ENCODE results near the gene ZMYM1. TPM values are rescaled to one million over a fixed set of nuclear protein-coding genes. Genes with fewer than 3 reads are reported as not detected.

The ZMYM1 gene
- total and polyA plus RNA-seq, 2 experiments from 2014 or later = 37.4 to 51.0 TPM

DNA sequence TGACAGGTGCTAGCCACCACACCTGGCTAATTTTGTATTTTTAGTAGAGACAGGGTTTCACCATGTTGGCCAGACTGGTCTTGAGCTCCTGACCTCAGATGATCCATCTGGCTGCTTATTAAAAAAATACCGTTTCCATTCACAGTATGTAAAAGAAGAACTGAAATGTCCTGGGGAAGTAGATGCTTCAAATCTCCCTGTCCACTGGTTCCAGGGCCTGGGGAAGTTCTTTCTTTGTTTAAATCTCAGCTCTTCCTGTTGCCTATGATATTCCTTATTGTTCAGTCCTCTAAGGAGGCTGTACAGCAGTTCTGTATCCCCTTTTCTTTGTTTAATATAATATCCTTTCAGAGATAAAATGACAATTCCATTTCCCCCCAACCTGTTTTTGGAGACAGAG, 47.4 kb downstream of the ZMYM1 start:
- H3K4me1 Mint-ChIP-seq = no peaks in the 10 kb centered on the region

DNA sequence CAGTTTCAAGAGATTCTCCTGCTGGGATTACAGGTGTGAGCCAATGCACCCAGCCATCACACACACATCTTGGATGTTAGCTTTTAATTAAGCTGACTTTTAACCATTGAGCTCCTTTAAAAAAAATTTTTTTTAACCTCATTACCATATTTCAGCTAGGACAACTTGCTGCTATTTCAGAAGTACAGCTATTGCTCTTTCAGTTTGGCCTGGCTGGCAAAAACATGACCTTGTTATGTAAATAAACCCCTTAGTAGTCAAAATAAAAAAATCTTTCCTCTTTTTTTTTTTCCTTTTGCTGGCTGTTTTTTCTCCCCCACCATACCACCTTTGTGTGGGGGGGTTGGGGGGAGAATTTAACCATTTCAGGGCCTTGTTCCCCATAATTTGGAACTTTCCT, 49.9 kb downstream of the ZMYM1 start:
- Mint-ChIP-seq H3K36me3 (ENCODE audit: low read depth) (peaks cover 8% of the 10 kb centered on the region; the same call in 1 of the 3 replicates), H3K4me3 (no peak overlapping the region), H3K27ac (no peak overlapping the region), H3K4me1 (no peaks in the 10 kb centered on the region), H3K9me3 (peaks cover 43% of the 10 kb centered on the region), H3K27me3 (ENCODE audit: insufficient read depth, low read depth, poor library complexity) (peaks cover 9% of the 10 kb centered on the region)
- no peak overlapping the region for H2AFZ ChIP-seq
- no peaks in the 10 kb centered on the region for H3F3A ChIP-seq (replicated peaks; ENCODE audit: low read depth)
- ATAC-seq = no peak
- H3K4me1 ChIP-seq (ENCODE audit: insufficient read depth) = no peaks in the 10 kb centered on the region
- DNase-seq (ENCODE audit: low spot score) = no peak
- no peaks in the 10 kb centered on the region for H3K27me3 ChIP-seq (ENCODE audit: insufficient read depth)
- H3K4me2 ChIP-seq = no peak overlapping the region
- no peaks in the 10 kb centered on the region for H4K20me1 ChIP-seq (replicated peaks; ENCODE audit: insufficient read depth)
- no peaks in the 10 kb centered on the region for H3K9me2 ChIP-seq (ENCODE audit: insufficient read depth)
- H3K36me3 ChIP-seq (ENCODE audit: insufficient read depth) = peaks cover 6% of the 10 kb centered on the region; the same call in 1 of the 2 replicates
- no peak overlapping the region for H3K4me3 ChIP-seq
- no peak overlapping the region for H3K27ac ChIP-seq (ENCODE audit: low read depth)
- H3K79me2 ChIP-seq (replicated peaks; ENCODE audit: insufficient read depth) = no peaks in the 10 kb centered on the region
- TF ChIP-seq, protein P1, sequence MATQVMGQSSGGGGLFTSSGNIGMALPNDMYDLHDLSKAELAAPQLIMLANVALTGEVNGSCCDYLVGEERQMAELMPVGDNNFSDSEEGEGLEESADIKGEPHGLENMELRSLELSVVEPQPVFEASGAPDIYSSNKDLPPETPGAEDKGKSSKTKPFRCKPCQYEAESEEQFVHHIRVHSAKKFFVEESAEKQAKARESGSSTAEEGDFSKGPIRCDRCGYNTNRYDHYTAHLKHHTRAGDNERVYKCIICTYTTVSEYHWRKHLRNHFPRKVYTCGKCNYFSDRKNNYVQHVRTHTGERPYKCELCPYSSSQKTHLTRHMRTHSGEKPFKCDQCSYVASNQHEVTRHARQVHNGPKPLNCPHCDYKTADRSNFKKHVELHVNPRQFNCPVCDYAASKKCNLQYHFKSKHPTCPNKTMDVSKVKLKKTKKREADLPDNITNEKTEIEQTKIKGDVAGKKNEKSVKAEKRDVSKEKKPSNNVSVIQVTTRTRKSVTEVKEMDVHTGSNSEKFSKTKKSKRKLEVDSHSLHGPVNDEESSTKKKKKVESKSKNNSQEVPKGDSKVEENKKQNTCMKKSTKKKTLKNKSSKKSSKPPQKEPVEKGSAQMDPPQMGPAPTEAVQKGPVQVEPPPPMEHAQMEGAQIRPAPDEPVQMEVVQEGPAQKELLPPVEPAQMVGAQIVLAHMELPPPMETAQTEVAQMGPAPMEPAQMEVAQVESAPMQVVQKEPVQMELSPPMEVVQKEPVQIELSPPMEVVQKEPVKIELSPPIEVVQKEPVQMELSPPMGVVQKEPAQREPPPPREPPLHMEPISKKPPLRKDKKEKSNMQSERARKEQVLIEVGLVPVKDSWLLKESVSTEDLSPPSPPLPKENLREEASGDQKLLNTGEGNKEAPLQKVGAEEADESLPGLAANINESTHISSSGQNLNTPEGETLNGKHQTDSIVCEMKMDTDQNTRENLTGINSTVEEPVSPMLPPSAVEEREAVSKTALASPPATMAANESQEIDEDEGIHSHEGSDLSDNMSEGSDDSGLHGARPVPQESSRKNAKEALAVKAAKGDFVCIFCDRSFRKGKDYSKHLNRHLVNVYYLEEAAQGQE (IDR thresholded peaks at IDR 0.05; ENCODE audit: unreplicated experiment) = no peak
- TF ChIP-seq, protein P2, sequence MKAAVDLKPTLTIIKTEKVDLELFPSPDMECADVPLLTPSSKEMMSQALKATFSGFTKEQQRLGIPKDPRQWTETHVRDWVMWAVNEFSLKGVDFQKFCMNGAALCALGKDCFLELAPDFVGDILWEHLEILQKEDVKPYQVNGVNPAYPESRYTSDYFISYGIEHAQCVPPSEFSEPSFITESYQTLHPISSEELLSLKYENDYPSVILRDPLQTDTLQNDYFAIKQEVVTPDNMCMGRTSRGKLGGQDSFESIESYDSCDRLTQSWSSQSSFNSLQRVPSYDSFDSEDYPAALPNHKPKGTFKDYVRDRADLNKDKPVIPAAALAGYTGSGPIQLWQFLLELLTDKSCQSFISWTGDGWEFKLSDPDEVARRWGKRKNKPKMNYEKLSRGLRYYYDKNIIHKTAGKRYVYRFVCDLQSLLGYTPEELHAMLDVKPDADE (IDR thresholded peaks at IDR 0.05) = no peak
- TF ChIP-seq CREB1 (CRISPR knock-in tag; IDR thresholded peaks at IDR 0.05; ENCODE audit: low read depth) (no peak), EZH2 (IDR thresholded peaks at IDR 0.05; ENCODE audit: low read depth, unreplicated experiment) (no peak)

More for the DNA sequence above, 47.4 kb downstream of the ZMYM1 start:
- no peaks in the 10 kb centered on the region for H3K9me2 ChIP-seq (ENCODE audit: insufficient read depth)
- Mint-ChIP-seq H3K9me3 (peaks cover 43% of the 10 kb centered on the region), H3K36me3 (ENCODE audit: low read depth) (peaks cover 8% of the 10 kb centered on the region; the same call in 1 of the 3 replicates), H3K27me3 (ENCODE audit: insufficient read depth, low read depth, poor library complexity) (peaks cover 9% of the 10 kb centered on the region), H3K27ac (no peak overlapping the region), H3K4me3 (no peak overlapping the region)
- no peak overlapping the region for H3K27ac ChIP-seq (ENCODE audit: low read depth)
- no peak overlapping the region for H3K4me2 ChIP-seq
- H3K79me2 ChIP-seq (replicated peaks; ENCODE audit: insufficient read depth) = no peaks in the 10 kb centered on the region
- no peaks in the 10 kb centered on the region for H3K27me3 ChIP-seq (ENCODE audit: insufficient read depth)
- H3K36me3 ChIP-seq (ENCODE audit: insufficient read depth) = peaks cover 6% of the 10 kb centered on the region; the same call in 1 of the 2 replicates
- no peaks in the 10 kb centered on the region for H3K4me1 ChIP-seq (ENCODE audit: insufficient read depth)
- no peak for ATAC-seq
- no peak overlapping the region for H2AFZ ChIP-seq
- TF ChIP-seq EZH2phosphoT487 (IDR thresholded peaks at IDR 0.05; ENCODE audit: unreplicated experiment) = no peak
- TF ChIP-seq JUNB (IDR thresholded peaks at IDR 0.05; ENCODE audit: unreplicated experiment) = no peak
- TF ChIP-seq POLR2AphosphoS5 (IDR thresholded peaks at IDR 0.05; ENCODE audit: low read depth) = no peak
- H3K4me3 ChIP-seq = no peak overlapping the region
- H3F3A ChIP-seq (replicated peaks; ENCODE audit: low read depth) = 0 out of 2 replicates have a peak, but pooled peaks cover 2% of the 10 kb centered on the region
- no peaks in the 10 kb centered on the region for H4K20me1 ChIP-seq (replicated peaks; ENCODE audit: insufficient read depth)
- DNase-seq (ENCODE audit: low spot score) = no peak
